Testis (tissue), 2 donors: ENCODE measurements around the gene ANTXR2.

Experiments
- CTCF ChIP-seq, 3 experiments: fragments of 450-650 bp in 2 of 3; fragments of 200-600 bp in 1 of 3; sonication (generic) in 1 of 3; IDR thresholded peaks; one replicate each; pipeline ENCODE4 v1.5.1; 2016 to 2019; ENCODE audit warnings: antibody characterized with exemption in 3 of 3, mild to moderate bottlenecking in 2 of 3, moderate library complexity in 1 of 3
- POLR2A ChIP-seq: fragments of 450-650 bp; IDR thresholded peaks from one replicate; pipeline ENCODE4 v1.6.1; 2017; ENCODE audit warnings: antibody characterized with exemption, mild to moderate bottlenecking, moderate library complexity

GRCh38 chr4:80099671-80100070, 26.6 kb upstream of the ANTXR2 start:
- TF ChIP-seq CTCF (IDR thresholded peaks at IDR 0.05) (no peak), POLR2A (no peak)
